Measurements from ENCODE around the gene SDSL. TPM values are rescaled to one million over a fixed set of nuclear protein-coding genes. Genes with fewer than 3 reads are reported as not detected.

Gene SDSL
- polyA plus RNA-seq, 1 donor (not counting 4 experiments of a cell fraction or from before 2014, with no cell fraction given), result 1.9 TPM

GRCh38 chr12:113482334-113482733, 60.2 kb downstream of the SDSL start:
- H2AFZ ChIP-seq (ENCODE audit: control insufficient read depth, low read length), result no peak overlapping the region
- H3K4me1 ChIP-seq (ENCODE audit: control insufficient read depth, extremely low read depth, insufficient read depth, low read length), result no peaks in the 10 kb centered on the region
- H3K4me2 ChIP-seq (ENCODE audit: control insufficient read depth, extremely low read depth, insufficient read depth, low read depth, low read length), result no peak overlapping the region
- H3K27me3 ChIP-seq (ENCODE audit: control insufficient read depth, extremely low read depth, insufficient read depth, low read length), result peaks cover 39% of the 10 kb centered on the region
- H3K36me3 ChIP-seq (ENCODE audit: control insufficient read depth in 2 of 2, extremely low read depth in 1 of 2, insufficient read depth in 2 of 2, low read length in 2 of 2), result no peaks in the 10 kb centered on the region
- no peaks in the 10 kb centered on the region for H4K20me1 ChIP-seq (ENCODE audit: control insufficient read depth, extremely low read depth, insufficient read depth, low read length)
- no peaks in the 10 kb centered on the region for H3K79me2 ChIP-seq (ENCODE audit: control insufficient read depth, insufficient read depth, low read length)
- FAIRE-seq, result no peak
- H3K4me3 ChIP-seq (ENCODE audit: control insufficient read depth in 2 of 3, extremely low read depth in 1 of 3, insufficient read depth in 2 of 3, low read depth in 1 of 3, low read length in 3 of 3), result no peak overlapping the region
- dilution Hi-C loops (cut with MboI; ENCODE audit: extremely low pct_ligation_motif_present, low sequenced_read_pairs), result no loop called here
- TF ChIP-seq CTCF (optimal IDR thresholded peaks at IDR 0.05 in 1 of 3, IDR thresholded peaks at IDR 0.05 in 1 of 3, conservative IDR thresholded peaks at IDR 0.05 in 1 of 3; ENCODE audit: extremely low read depth in 1 of 3, insufficient read depth in 2 of 3, low read length in 3 of 3), result no peak
- no peak for TF ChIP-seq EZH2 (IDR thresholded peaks at IDR 0.05; ENCODE audit: low read length)
- DNase-seq (ENCODE audit: low read depth, low spot score), result no peak
- no peak overlapping the region for H3K9ac ChIP-seq (ENCODE audit: control insufficient read depth, extremely low read depth, insufficient read depth, low read length)
- no peaks in the 10 kb centered on the region for H3K9me3 ChIP-seq (ENCODE audit: control insufficient read depth, low read depth, low read length)
- no peak overlapping the region for H3K27ac ChIP-seq (ENCODE audit: control insufficient read depth, insufficient read depth, low read length)
- H3K9me1 ChIP-seq (ENCODE audit: control insufficient read depth, extremely low read depth, insufficient read depth, low read length), result no peaks in the 10 kb centered on the region

- Histone ChIP-seq H3K27ac (ENCODE audit: control insufficient read depth, insufficient read depth, low read length) (no peak overlapping the region), H2AFZ (ENCODE audit: control insufficient read depth, low read length) (no peak overlapping the region), H3K36me3 (ENCODE audit: control insufficient read depth in 2 of 2, extremely low read depth in 1 of 2, insufficient read depth in 2 of 2, low read length in 2 of 2) (no peaks in the 10 kb centered on the region), H3K9me1 (ENCODE audit: control insufficient read depth, extremely low read depth, insufficient read depth, low read length) (no peaks in the 10 kb centered on the region), H3K27me3 (ENCODE audit: control insufficient read depth, extremely low read depth, insufficient read depth, low read length) (peaks cover 9% of the 10 kb centered on the region), H3K4me1 (ENCODE audit: control insufficient read depth, extremely low read depth, insufficient read depth, low read length) (no peaks in the 10 kb centered on the region), H3K4me3 (ENCODE audit: control insufficient read depth in 2 of 3, extremely low read depth in 1 of 3, insufficient read depth in 2 of 3, low read depth in 1 of 3, low read length in 3 of 3) (no peak overlapping the region), H3K4me2 (ENCODE audit: control insufficient read depth, extremely low read depth, insufficient read depth, low read depth, low read length) (no peak overlapping the region), H4K20me1 (ENCODE audit: control insufficient read depth, extremely low read depth, insufficient read depth, low read length) (no peaks in the 10 kb centered on the region), H3K9ac (ENCODE audit: control insufficient read depth, extremely low read depth, insufficient read depth, low read length) (no peak overlapping the region), H3K79me2 (ENCODE audit: control insufficient read depth, insufficient read depth, low read length) (no peaks in the 10 kb centered on the region), H3K9me3 (ENCODE audit: control insufficient read depth, low read depth, low read length) (no peaks in the 10 kb centered on the region)
- dilution Hi-C loops (cut with MboI; ENCODE audit: extremely low pct_ligation_motif_present, low sequenced_read_pairs), result no loop called here
- TF ChIP-seq CTCF (optimal IDR thresholded peaks at IDR 0.05 in 1 of 3, IDR thresholded peaks at IDR 0.05 in 1 of 3, conservative IDR thresholded peaks at IDR 0.05 in 1 of 3; ENCODE audit: extremely low read depth in 1 of 3, insufficient read depth in 2 of 3, low read length in 3 of 3) (no peak), EZH2 (IDR thresholded peaks at IDR 0.05; ENCODE audit: low read length) (no peak)
- DNase-seq (ENCODE audit: low read depth, low spot score), result no peak
- no peak for FAIRE-seq
Measured at GRCh38 chr12:113485330-113485729, 63.1 kb downstream of the SDSL start.
